Liver (tissue), 3 donors: ENCODE measurements around the gene CX3CL1.

Source experiments
- ATF3 ChIP-seq: IDR thresholded peaks from 2 replicates; pipeline ENCODE4 v1.6.1; 2016; ENCODE audit warnings: antibody characterized with exemption
- CTCF ChIP-seq: fragments of 150-350 bp; IDR thresholded peaks from 2 replicates; pipeline ENCODE4 v1.5.1; 2017; ENCODE audit warnings: improper control_type of control experiment, low read depth, low read length; ENCODE audit not compliant: missing input control
- FOXA1 ChIP-seq: IDR thresholded peaks from 2 replicates; pipeline ENCODE4 v1.6.1; 2016; ENCODE audit warnings: antibody characterized with exemption
- GABPA ChIP-seq, 2 donors: IDR thresholded peaks in 1 of 2; conservative IDR thresholded peaks in 1 of 2; 2 replicates each; pipeline ENCODE4 v1.6.1; 2016; ENCODE audit warnings: antibody characterized with exemption in 2 of 2, mild to moderate bottlenecking in 1 of 2, moderate library complexity in 1 of 2
- JUND ChIP-seq, 2 donors: IDR thresholded peaks; 2 replicates each; pipeline ENCODE4 v1.6.1; 2016; ENCODE audit warnings: antibody characterized with exemption in 2 of 2
- MAX ChIP-seq: IDR thresholded peaks from 2 replicates; pipeline ENCODE4 v1.6.1; 2016; ENCODE audit warnings: antibody characterized with exemption
- REST ChIP-seq: IDR thresholded peaks from 2 replicates; pipeline ENCODE4 v1.6.1; 2016; ENCODE audit warnings: antibody characterized with exemption, mild to moderate bottlenecking
- TAF1 ChIP-seq: conservative IDR thresholded peaks from 2 replicates; pipeline ENCODE4 v1.6.1; 2016; ENCODE audit warnings: antibody characterized with exemption, mild to moderate bottlenecking
- YY1 ChIP-seq: IDR thresholded peaks from 2 replicates; pipeline ENCODE4 v1.6.1; 2016; ENCODE audit warnings: antibody characterized with exemption, mild to moderate bottlenecking
- donor health status: healthy.
- donor health status: healthy.

GRCh38 chr16:57360321-57360935, 11.9 kb upstream of the CX3CL1 start:
- TF ChIP-seq CTCF (no peak), FOXA1 (no peak), YY1 (no peak), ATF3 (no peak), MAX (no peak), JUND (IDR thresholded peaks at IDR 0.05) (no peak), TAF1 (no peak), REST (no peak), GABPA (IDR thresholded peaks at IDR 0.05 in 1 of 2, conservative IDR thresholded peaks at IDR 0.05 in 1 of 2) (no peak)
